ENCODE results near the gene ZDHHC8. TPM values are rescaled to one million over a fixed set of nuclear protein-coding genes. Genes with fewer than 3 reads are reported as not detected.

ZDHHC8 gene
- total RNA-seq, 1 experiment from 2014 or later: 51.7 TPM

DNA sequence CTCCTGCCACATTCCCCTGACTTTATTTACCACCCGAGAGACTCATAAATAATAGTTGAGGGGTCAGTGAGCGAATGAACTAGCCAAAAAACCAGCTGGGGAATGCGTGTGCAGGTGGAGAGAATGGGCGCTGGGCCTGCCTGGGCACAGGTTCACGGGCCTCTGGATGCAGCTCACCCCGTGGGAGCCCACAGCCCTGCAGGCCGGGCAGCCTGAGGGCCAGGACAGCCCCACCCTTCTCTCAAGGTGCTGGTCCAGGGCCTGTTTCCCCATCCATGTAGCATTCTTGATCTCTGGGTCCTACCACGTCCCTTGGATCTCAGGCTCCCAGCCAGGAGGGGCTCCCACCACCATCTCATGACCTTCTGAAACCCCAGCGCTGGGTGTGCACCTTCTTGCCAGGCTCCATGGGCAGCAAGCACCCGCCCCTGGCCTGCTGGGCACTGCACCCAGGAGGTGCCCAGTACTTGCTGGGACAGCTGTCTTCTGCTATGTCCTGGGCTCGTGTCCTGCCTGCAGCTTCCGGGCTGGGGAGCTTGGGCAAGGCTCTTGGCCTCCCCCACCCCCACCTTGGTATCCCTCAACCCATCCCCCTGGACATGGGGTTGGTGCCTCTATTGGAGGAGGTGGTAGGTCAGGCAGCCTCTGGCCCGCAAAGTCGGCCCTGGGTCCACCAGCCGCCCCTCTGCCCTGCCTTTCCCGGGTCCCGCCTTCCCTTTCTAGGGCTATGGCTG, 62.3 kb downstream of the ZDHHC8 start:
- Histone ChIP-seq H3K79me1 (ENCODE audit: insufficient read depth, low read depth, low read length, poor library complexity, severe bottlenecking) (no peaks in the 10 kb centered on the region), H3T11ph (ENCODE audit: low read length) (no peak overlapping the region), H3K27me3 (ENCODE audit: insufficient read depth, low read length) (no peaks in the 10 kb centered on the region), H4K8ac (replicated peaks; ENCODE audit: insufficient read length, low read depth, low read length) (no peak overlapping the region), H3K23me2 (ENCODE audit: insufficient read length, low read depth, low read length, poor library complexity, severe bottlenecking) (no peaks in the 10 kb centered on the region), H3K14ac (ENCODE audit: insufficient read depth, low read length) (no peak overlapping the region), H2BK5ac (ENCODE audit: insufficient read length, low read length) (no peak overlapping the region), H2AK5ac (ENCODE audit: insufficient read length, low read length) (no peak overlapping the region), H2BK12ac (ENCODE audit: insufficient read length, low read depth, low read length) (no peak overlapping the region), H3K79me2 (ENCODE audit: insufficient read depth, low read length) (no peaks in the 10 kb centered on the region), H3K56ac (ENCODE audit: insufficient read length, low read depth, low read length) (no peak overlapping the region), H2BK120ac (ENCODE audit: low read depth, low read length, poor library complexity, severe bottlenecking) (no peak overlapping the region), H3K9ac (ENCODE audit: extremely low read depth, insufficient read length, low read length) (no peak overlapping the region), H4K91ac (ENCODE audit: insufficient read length, low read depth, low read length) (no peak overlapping the region), H4K20me1 (ENCODE audit: control insufficient read depth, insufficient read depth, insufficient read length) (no peaks in the 10 kb centered on the region), H4K5ac (ENCODE audit: insufficient read length, low read depth, low read length) (no peak overlapping the region), H2AFZ (ENCODE audit: low read length) (no peak overlapping the region), H3K18ac (ENCODE audit: insufficient read length, low read depth, low read length) (no peak overlapping the region), H3K4me1 (ENCODE audit: insufficient read depth, low read length) (no peaks in the 10 kb centered on the region), H2BK15ac (ENCODE audit: low read depth, low read length) (no peak overlapping the region), H2BK20ac (ENCODE audit: low read depth, low read length, poor library complexity, severe bottlenecking) (no peak overlapping the region), H3K27ac (ENCODE audit: insufficient read length, low read depth, low read length) (no peak overlapping the region), H3K9me3 (ENCODE audit: control insufficient read depth, low read depth, low read length) (no peaks in the 10 kb centered on the region), H3K23ac (ENCODE audit: insufficient read length, low read depth, low read length) (no peak overlapping the region), H3K4ac (ENCODE audit: low read depth, low read length) (no peak overlapping the region), H3K4me2 (ENCODE audit: insufficient read depth, insufficient read length, low read length) (no peak overlapping the region)
- DNase-seq: no peak
- no peak overlapping the region for H3K4me3 Mint-ChIP-seq
- TF ChIP-seq, protein P1, sequence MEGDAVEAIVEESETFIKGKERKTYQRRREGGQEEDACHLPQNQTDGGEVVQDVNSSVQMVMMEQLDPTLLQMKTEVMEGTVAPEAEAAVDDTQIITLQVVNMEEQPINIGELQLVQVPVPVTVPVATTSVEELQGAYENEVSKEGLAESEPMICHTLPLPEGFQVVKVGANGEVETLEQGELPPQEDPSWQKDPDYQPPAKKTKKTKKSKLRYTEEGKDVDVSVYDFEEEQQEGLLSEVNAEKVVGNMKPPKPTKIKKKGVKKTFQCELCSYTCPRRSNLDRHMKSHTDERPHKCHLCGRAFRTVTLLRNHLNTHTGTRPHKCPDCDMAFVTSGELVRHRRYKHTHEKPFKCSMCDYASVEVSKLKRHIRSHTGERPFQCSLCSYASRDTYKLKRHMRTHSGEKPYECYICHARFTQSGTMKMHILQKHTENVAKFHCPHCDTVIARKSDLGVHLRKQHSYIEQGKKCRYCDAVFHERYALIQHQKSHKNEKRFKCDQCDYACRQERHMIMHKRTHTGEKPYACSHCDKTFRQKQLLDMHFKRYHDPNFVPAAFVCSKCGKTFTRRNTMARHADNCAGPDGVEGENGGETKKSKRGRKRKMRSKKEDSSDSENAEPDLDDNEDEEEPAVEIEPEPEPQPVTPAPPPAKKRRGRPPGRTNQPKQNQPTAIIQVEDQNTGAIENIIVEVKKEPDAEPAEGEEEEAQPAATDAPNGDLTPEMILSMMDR (conservative IDR thresholded peaks at IDR 0.05): no peak
- H3K4me1 Mint-ChIP-seq: 0 out of 4 replicates have a peak, but pooled peaks cover 0 to 5% of the 10 kb centered on the region in 2 experiments
- H3K9me3 Mint-ChIP-seq: no peaks in the 10 kb centered on the region
- H3K27ac Mint-ChIP-seq: no peak overlapping the region
- H3K27me3 Mint-ChIP-seq (ENCODE audit: low read depth): peaks cover 2% of the 10 kb centered on the region
- no peaks in the 10 kb centered on the region for H3K36me3 Mint-ChIP-seq (ENCODE audit: insufficient read depth in 1 of 3, low read depth in 3 of 3)
- no CpG with 5 or more reads among the region's 17 CpGs for WGBS (ENCODE audit: extremely low coverage, insufficient read length, low lambda C conversion rate)
